Measurements from ENCODE around the gene OSTC.

GRCh38 chr4:108695062-108695461 lies 44.7 kb downstream of the OSTC start:
- TF ChIP-seq SIN3A (IDR thresholded peaks at IDR 0.05; ENCODE audit: borderline replicate concordance, insufficient read depth, low read length), result no peak
- no peak for TF ChIP-seq POLR2AphosphoS5 (IDR thresholded peaks at IDR 0.05; ENCODE audit: low read depth, low read length)
- no peak for TF ChIP-seq TAF1 (IDR thresholded peaks at IDR 0.05; ENCODE audit: borderline replicate concordance, insufficient read depth, low read length)

All from PFSK-1 (cell line).